ENCODE data around the gene CTNNBIP1.

CTNNBIP1 gene

GRCh38 chr1:9878404-9878803 lies 31.7 kb downstream of the CTNNBIP1 start:
- DNase-seq, result no peak

- no peak for DNase-seq
Measured at GRCh38 chr1:9877962-9878361, 32.1 kb downstream of the CTNNBIP1 start.

- peak in 12 of 56 donors; percentile 19 to 50 (median 30) for DNase-seq
Measured at GRCh38 chr1:9875636-9876000, 34.5 kb downstream of the CTNNBIP1 start.

GRCh38 chr1:9874959-9875635 lies 35.0 kb downstream of the CTNNBIP1 start:
- peak in 51 of 56 donors; percentile 15 to 81 (median 51) for DNase-seq

GRCh38 chr1:9874412-9874811 lies 35.7 kb downstream of the CTNNBIP1 start:
- no peak for DNase-seq

- no peak for DNase-seq
Measured at GRCh38 chr1:9873992-9874391, 36.1 kb downstream of the CTNNBIP1 start.

- DNase-seq, result no peak
Measured at GRCh38 chr1:9873385-9873784, 36.7 kb downstream of the CTNNBIP1 start.

- peak in 2 of 56 donors; percentile 13 to 14 for DNase-seq
Measured at GRCh38 chr1:9872430-9873165, 37.5 kb downstream of the CTNNBIP1 start.

- DNase-seq, result no peak
Measured at GRCh38 chr1:9871707-9872425, 38.2 kb downstream of the CTNNBIP1 start.

- DNase-seq, result no peak
Measured at GRCh38 chr1:9871021-9871420, 39.0 kb downstream of the CTNNBIP1 start.

- DNase-seq, result no peak
Measured at GRCh38 chr1:9870572-9870971, 39.5 kb downstream of the CTNNBIP1 start.

- no peak for DNase-seq
Measured at GRCh38 chr1:9869831-9870251, 40.2 kb downstream of the CTNNBIP1 start.

- no peak for DNase-seq
Measured at GRCh38 chr1:9868244-9868590, 41.9 kb downstream of the CTNNBIP1 start.

- peak in 51 of 56 donors; percentile 13 to 91 (median 63) for DNase-seq
Measured at GRCh38 chr1:9867408-9868243, 42.4 kb downstream of the CTNNBIP1 start.

GRCh38 chr1:9866836-9867235 lies 43.2 kb downstream of the CTNNBIP1 start:
- DNase-seq, result no peak

- no peak for DNase-seq
Measured at GRCh38 chr1:9865724-9866123, 44.3 kb downstream of the CTNNBIP1 start.

- DNase-seq, result no peak
Measured at GRCh38 chr1:9863371-9863770, 46.7 kb downstream of the CTNNBIP1 start.

- DNase-seq, result no peak
Measured at GRCh38 chr1:9861360-9861759, 48.7 kb downstream of the CTNNBIP1 start.

- DNase-seq, result no peak
Measured at GRCh38 chr1:9860887-9861286, 49.2 kb downstream of the CTNNBIP1 start.

- DNase-seq, result no peak
Measured at GRCh38 chr1:9859281-9860014, 50.6 kb downstream of the CTNNBIP1 start.
